SK-N-SH treated with all-trans-retinoic acid at 6 μM for 48 hours (cell line): ENCODE data around the gene TTC38.

Source experiments
- ATAC-seq: fragments of 200-7000 bp; cut with Tn5 transposase; 3 replicates; pipeline ENCODE4 v1.9.1; 2020; ENCODE audit warnings: mild to moderate bottlenecking, moderate library complexity
- ARNTL ChIP-seq: fragments of 450-650 bp; formaldehyde crosslinking; IDR thresholded peaks from 2 replicates; pipeline ENCODE4 v1.5.0; 2020; ENCODE audit warnings: low read depth, mild to moderate bottlenecking, moderate library complexity, borderline replicate concordance
- BACH2 ChIP-seq: fragments of 250-450 bp; sonication (Bioruptor Pico); IDR thresholded peaks from 2 replicates; pipeline ENCODE4 v1.9.0; 2021; ENCODE audit warnings: mild to moderate bottlenecking, borderline replicate concordance
- CSDC2 ChIP-seq: fragments of 250-450 bp; sonication (Bioruptor Pico); IDR thresholded peaks from 2 replicates; pipeline ENCODE4 v1.5.0; 2020; ENCODE audit warnings: mild to moderate bottlenecking, moderate library complexity
- ESRRG ChIP-seq: fragments of 250-450 bp; sonication (Bioruptor Pico); IDR thresholded peaks from 2 replicates; pipeline ENCODE4 v1.6.1; 2021; ENCODE audit warnings: mild to moderate bottlenecking
- GLIS3 ChIP-seq: fragments of 250-450 bp; sonication (Bioruptor Pico); IDR thresholded peaks from 2 replicates; pipeline ENCODE4 v1.5.0; 2020; ENCODE audit warnings: mild to moderate bottlenecking, moderate library complexity
- ISL1 ChIP-seq: fragments of 250-450 bp; sonication (Bioruptor Pico); IDR thresholded peaks from 2 replicates; pipeline ENCODE4 v2.1.2; 2022; ENCODE audit warnings: mild to moderate bottlenecking, moderate library complexity
- OSR1 ChIP-seq: fragments of 250-450 bp; sonication (Bioruptor Pico); IDR thresholded peaks from 2 replicates; pipeline ENCODE4 v1.8.0; 2022; ENCODE audit warnings: moderate library complexity, mild to moderate bottlenecking, inconsistent platforms
- PATZ1 ChIP-seq: fragments of 250-450 bp; sonication (Bioruptor Pico); IDR thresholded peaks from 2 replicates; pipeline ENCODE4 v1.8.0; 2020; ENCODE audit warnings: mild to moderate bottlenecking, moderate library complexity, borderline replicate concordance
- PPARA ChIP-seq: fragments of 250-450 bp; sonication (Bioruptor Pico); IDR thresholded peaks from 2 replicates; pipeline ENCODE4 v1.5.0; 2020; ENCODE audit warnings: mild to moderate bottlenecking, borderline replicate concordance
- RARB ChIP-seq: fragments of 250-450 bp; sonication (Bioruptor Pico); IDR thresholded peaks from 2 replicates; pipeline ENCODE4 v1.8.0; 2021; ENCODE audit warnings: mild to moderate bottlenecking, moderate library complexity
- SNAI2 ChIP-seq: fragments of 250-450 bp; sonication (Bioruptor Pico); IDR thresholded peaks from 2 replicates; pipeline ENCODE4 v1.5.0; 2020; ENCODE audit warnings: mild to moderate bottlenecking, moderate library complexity
- TCF4 ChIP-seq: fragments of 250-450 bp; sonication (Bioruptor Pico); IDR thresholded peaks from 2 replicates; pipeline ENCODE4 v1.8.0; 2021; ENCODE audit warnings: mild to moderate bottlenecking, moderate library complexity, borderline replicate concordance
- TOX ChIP-seq: fragments of 250-450 bp; sonication (Bioruptor Pico); IDR thresholded peaks from 2 replicates; pipeline ENCODE4 v1.8.0; 2021; ENCODE audit warnings: mild to moderate bottlenecking, moderate library complexity, borderline replicate concordance
- TSHZ2 ChIP-seq: fragments of 250-450 bp; sonication (Bioruptor Pico); IDR thresholded peaks from 2 replicates; pipeline ENCODE4 v1.5.0; 2020; ENCODE audit warnings: mild to moderate bottlenecking, moderate library complexity
- ZC3H10 ChIP-seq: fragments of 250-450 bp; sonication (Bioruptor Pico); IDR thresholded peaks from 2 replicates; pipeline ENCODE4 v1.5.1; 2021; ENCODE audit warnings: mild to moderate bottlenecking, moderate library complexity
- ZFP3 ChIP-seq: fragments of 250-450 bp; sonication (Bioruptor Pico); IDR thresholded peaks from 2 replicates; pipeline ENCODE4 v1.5.0; 2020; ENCODE audit warnings: mild to moderate bottlenecking, moderate library complexity
- ZFP30 ChIP-seq: fragments of 450-650 bp; formaldehyde crosslinking; IDR thresholded peaks from 2 replicates; pipeline ENCODE4 v1.5.0; 2022; ENCODE audit warnings: mild to moderate bottlenecking, moderate library complexity
- ZNF565 ChIP-seq: fragments of 450-650 bp; formaldehyde crosslinking; conservative IDR thresholded peaks from 2 replicates; pipeline ENCODE4 v1.5.0; 2020; ENCODE audit warnings: low read depth, mild to moderate bottlenecking, moderate library complexity
- ZNF8 ChIP-seq: fragments of 450-650 bp; formaldehyde crosslinking; IDR thresholded peaks from 2 replicates; pipeline ENCODE4 v1.5.0; 2020; ENCODE audit warnings: mild to moderate bottlenecking, moderate library complexity
- TF ChIP-seq, protein P1 (sequence below): fragments of 250-450 bp; sonication (Bioruptor Pico); IDR thresholded peaks from 2 replicates; pipeline ENCODE4 v1.5.1; 2021; ENCODE audit warnings: mild to moderate bottlenecking, moderate library complexity
- TF ChIP-seq, protein P2 (sequence below): fragments of 250-450 bp; sonication (Bioruptor Pico); IDR thresholded peaks from 2 replicates; pipeline ENCODE4 v1.8.0; 2021; ENCODE audit warnings: low read depth, mild to moderate bottlenecking, moderate library complexity, borderline replicate concordance
- TF ChIP-seq, protein P3 (sequence below): fragments of 250-450 bp; sonication (Bioruptor Pico); IDR thresholded peaks from 2 replicates; pipeline ENCODE4 v1.5.1; 2020; ENCODE audit warnings: low read depth, mild to moderate bottlenecking, moderate library complexity

The TTC38 gene

GRCh38 chr22:46335201-46336118, 67.7 kb downstream of the TTC38 start, which contains the start of gene TRMU:
Gene TRMU, plus strand, starts transcription at chr22:46335714. Its CDS starts 51 bp downstream, at chr22:46335765.
- ATAC-seq = peak; percentile 97
- TF ChIP-seq ZC3H10 (CRISPR knock-in tag) (no peak), SNAI2 (CRISPR knock-in tag) (no peak), TCF4 (CRISPR knock-in tag) (no peak), BACH2 (CRISPR knock-in tag) (no peak), CSDC2 (CRISPR knock-in tag) (no peak), RARB (no peak), ARNTL (CRISPR knock-in tag) (no peak), TOX (CRISPR knock-in tag) (no peak)
- TF ChIP-seq, protein P1, sequence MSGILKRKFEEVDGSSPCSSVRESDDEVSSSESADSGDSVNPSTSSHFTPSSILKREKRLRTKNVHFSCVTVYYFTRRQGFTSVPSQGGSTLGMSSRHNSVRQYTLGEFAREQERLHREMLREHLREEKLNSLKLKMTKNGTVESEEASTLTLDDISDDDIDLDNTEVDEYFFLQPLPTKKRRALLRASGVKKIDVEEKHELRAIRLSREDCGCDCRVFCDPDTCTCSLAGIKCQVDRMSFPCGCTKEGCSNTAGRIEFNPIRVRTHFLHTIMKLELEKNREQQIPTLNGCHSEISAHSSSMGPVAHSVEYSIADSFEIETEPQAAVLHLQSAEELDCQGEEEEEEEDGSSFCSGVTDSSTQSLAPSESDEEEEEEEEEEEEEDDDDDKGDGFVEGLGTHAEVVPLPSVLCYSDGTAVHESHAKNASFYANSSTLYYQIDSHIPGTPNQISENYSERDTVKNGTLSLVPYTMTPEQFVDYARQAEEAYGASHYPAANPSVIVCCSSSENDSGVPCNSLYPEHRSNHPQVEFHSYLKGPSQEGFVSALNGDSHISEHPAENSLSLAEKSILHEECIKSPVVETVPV (CRISPR knock-in tag) = no peak
- TF ChIP-seq, protein P2, sequence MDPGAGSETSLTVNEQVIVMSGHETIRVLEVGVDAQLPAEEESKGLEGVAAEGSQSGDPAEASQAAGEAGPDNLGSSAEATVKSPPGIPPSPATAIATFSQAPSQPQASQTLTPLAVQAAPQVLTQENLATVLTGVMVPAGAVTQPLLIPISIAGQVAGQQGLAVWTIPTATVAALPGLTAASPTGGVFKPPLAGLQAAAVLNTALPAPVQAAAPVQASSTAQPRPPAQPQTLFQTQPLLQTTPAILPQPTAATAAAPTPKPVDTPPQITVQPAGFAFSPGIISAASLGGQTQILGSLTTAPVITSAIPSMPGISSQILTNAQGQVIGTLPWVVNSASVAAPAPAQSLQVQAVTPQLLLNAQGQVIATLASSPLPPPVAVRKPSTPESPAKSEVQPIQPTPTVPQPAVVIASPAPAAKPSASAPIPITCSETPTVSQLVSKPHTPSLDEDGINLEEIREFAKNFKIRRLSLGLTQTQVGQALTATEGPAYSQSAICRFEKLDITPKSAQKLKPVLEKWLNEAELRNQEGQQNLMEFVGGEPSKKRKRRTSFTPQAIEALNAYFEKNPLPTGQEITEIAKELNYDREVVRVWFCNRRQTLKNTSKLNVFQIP (CRISPR knock-in tag) = no peak

- TF ChIP-seq OSR1 = no peak
- no peak for TF ChIP-seq PPARA
- TF ChIP-seq CSDC2 (CRISPR knock-in tag) = no peak
- TF ChIP-seq ZFP30 (CRISPR knock-in tag) = no peak
- ATAC-seq = peak; percentile 59
These were observed 68.6 kb downstream of the TTC38 start for GRCh38 chr22:46336119-46337078.

DNA sequence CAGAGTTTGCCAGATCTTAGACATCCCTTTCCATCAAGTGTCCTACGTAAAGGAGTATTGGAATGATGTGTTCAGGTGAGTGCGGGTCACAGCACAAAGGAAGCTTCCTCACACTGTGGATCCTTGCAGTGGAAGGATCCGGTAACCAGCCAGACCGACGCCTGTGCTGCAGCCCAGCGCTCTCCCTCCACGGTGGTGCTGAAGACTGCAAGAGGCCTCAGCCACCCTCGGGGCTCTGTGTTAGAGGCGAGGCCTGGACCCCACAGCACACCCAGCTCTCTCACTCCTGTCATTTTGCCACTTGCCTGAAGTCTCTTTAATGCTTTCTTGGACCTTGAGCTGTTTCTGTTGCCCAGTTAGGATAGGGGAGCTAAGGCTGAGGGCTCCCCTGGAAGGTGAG, 70.1 kb downstream of the TTC38 start:
- TF ChIP-seq ZFP3 = no peak
- TF ChIP-seq TCF4 (CRISPR knock-in tag) = no peak
- TF ChIP-seq GLIS3 (CRISPR knock-in tag) = no peak
- no peak for TF ChIP-seq BACH2 (CRISPR knock-in tag)
- TF ChIP-seq SNAI2 (CRISPR knock-in tag) = no peak
- no peak for TF ChIP-seq ISL1
- ATAC-seq = no peak

DNA sequence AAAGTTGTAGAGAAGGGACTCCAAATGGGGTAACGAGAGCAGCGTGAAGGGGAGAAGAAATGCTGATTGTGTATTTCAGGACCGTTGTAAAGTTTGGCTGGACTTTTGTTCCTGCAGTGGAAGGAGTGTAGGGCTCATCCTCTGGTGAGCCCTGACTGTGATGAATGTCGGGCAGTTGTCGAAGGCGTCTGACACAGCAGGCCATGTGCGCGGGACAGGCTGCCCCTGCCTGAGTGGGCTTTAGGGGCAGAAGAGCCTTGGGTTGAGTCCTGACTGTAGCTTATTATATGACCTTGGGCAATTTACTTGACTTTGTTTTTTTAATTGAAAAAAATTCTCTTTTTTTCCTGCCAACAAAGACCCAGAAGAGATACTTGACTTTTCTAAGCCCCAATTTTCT, 70.8 kb downstream of the TTC38 start:
- no peak for TF ChIP-seq ARNTL (CRISPR knock-in tag)
- no peak for TF ChIP-seq TSHZ2 (CRISPR knock-in tag)
- no peak for TF ChIP-seq ESRRG (CRISPR knock-in tag)
- TF ChIP-seq BACH2 (CRISPR knock-in tag) = no peak
- TF ChIP-seq, protein P3, sequence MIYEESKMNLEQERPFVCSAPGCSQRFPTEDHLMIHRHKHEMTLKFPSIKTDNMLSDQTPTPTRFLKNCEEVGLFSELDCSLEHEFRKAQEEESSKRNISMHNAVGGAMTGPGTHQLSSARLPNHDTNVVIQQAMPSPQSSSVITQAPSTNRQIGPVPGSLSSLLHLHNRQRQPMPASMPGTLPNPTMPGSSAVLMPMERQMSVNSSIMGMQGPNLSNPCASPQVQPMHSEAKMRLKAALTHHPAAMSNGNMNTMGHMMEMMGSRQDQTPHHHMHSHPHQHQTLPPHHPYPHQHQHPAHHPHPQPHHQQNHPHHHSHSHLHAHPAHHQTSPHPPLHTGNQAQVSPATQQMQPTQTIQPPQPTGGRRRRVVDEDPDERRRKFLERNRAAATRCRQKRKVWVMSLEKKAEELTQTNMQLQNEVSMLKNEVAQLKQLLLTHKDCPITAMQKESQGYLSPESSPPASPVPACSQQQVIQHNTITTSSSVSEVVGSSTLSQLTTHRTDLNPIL = no peak
- no peak for TF ChIP-seq ZFP30 (CRISPR knock-in tag)
- TF ChIP-seq PATZ1 (CRISPR knock-in tag) = no peak
- no peak for TF ChIP-seq ZNF8 (CRISPR knock-in tag)
- TF ChIP-seq RARB = no peak
- TF ChIP-seq, protein P2 (CRISPR knock-in tag) = no peak
- TF ChIP-seq ZC3H10 (CRISPR knock-in tag) = no peak
- no peak for TF ChIP-seq ZFP3
- TF ChIP-seq ZNF565 (CRISPR knock-in tag) = no peak
- no peak for TF ChIP-seq PPARA
- no peak for TF ChIP-seq OSR1
- no peak for TF ChIP-seq TOX (CRISPR knock-in tag)
- no peak for TF ChIP-seq TCF4 (CRISPR knock-in tag)
- TF ChIP-seq, all 23 proteins: peak for 0
- no peak for ATAC-seq
